ENCODE measurements around the gene KIAA0753. TPM values are rescaled to one million over a fixed set of nuclear protein-coding genes. Genes with fewer than 3 reads are reported as not detected.

Gene KIAA0753
- total RNA-seq, 1 donor from 2014 or later: 19.8 TPM

DNA sequence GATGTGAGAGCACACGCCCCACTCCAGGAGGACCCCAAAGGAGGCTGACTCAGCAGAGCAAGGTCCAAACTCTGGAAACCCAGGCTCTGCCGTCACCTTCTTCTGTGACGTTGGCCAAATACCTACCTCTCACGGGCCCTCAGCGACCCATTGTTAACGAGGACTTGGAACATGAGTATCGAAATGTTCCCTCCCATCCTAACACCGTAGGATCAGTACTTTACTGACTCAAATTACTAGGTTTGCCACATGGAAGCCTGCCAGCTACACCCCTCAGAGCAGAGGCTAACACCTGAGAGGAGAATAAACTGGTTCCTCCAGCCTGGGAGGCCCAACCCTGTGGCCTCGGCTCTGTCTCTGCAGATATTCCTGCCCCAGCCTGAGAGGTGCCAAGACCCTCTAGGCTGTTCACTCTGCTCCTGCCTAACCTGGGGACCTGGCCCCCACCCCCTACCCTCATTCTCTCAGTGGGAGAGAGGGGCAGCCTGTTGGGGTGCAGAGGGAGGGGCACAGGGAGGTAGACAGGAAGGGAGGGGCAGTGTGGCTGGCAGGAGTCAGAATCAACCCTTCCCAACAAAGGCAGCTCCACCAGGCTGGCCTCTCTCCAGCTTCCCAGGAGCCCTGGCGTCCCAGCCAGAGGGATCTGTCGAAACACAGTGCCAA is 88.5 kb downstream of the KIAA0753 start:
- no peak for DNase-seq (ENCODE audit: extremely low read depth, low read depth, low spot score)

DNA sequence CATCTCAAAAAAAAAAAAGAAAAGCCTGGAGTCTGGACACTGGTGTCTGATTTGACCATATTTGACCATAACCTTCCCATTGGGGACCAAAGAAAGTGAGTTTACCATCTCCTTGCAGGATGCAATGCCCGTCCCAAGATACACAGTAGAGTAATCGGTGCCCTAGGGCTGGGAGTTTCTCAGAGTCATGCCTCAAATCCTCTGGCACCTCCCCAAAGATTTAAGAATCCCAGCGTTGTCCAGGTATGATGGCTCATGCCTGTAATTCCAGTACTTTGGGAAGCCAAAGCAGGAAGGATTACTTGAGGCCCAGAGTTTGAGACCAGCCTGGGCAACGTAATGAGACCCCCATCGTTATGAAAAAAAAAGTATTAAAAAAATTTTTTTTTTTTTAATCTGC is 89.2 kb downstream of the KIAA0753 start:
- DNase-seq (ENCODE audit: extremely low read depth, low read depth, low spot score): no peak

DNA sequence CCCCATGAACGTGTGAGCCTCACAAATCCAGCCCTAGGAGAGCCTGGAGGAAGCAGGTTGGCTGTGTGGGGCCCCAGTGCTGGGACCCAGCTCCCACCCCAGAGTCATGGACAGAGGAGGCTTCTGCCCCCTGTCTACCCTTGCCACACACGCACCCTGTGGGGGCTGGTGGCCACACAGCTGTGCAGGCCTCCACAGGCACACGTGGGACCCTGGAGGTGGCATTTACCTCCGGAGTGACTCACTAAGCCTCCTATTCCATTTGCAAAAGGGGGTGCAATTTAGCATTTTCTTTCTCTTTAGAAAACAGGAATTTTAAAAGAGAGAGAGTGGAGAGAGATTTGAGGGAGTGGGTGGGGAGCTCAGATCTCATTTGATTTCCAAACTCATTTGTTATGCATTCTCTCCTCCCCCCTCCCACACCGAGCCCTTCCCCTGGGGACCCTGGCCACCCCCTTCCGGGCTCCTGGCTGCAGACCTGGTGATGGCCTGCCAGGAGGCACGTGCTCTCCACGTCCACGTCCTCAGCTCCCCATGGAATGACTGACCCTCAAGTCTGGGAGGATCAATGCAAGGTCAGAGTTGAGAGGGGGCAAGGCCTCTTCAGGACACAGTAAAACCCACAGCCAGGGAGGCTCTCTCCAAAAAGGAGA is 91.0 kb downstream of the KIAA0753 start:
- DNase-seq (ENCODE audit: extremely low read depth, low read depth, low spot score): no peak

DNA sequence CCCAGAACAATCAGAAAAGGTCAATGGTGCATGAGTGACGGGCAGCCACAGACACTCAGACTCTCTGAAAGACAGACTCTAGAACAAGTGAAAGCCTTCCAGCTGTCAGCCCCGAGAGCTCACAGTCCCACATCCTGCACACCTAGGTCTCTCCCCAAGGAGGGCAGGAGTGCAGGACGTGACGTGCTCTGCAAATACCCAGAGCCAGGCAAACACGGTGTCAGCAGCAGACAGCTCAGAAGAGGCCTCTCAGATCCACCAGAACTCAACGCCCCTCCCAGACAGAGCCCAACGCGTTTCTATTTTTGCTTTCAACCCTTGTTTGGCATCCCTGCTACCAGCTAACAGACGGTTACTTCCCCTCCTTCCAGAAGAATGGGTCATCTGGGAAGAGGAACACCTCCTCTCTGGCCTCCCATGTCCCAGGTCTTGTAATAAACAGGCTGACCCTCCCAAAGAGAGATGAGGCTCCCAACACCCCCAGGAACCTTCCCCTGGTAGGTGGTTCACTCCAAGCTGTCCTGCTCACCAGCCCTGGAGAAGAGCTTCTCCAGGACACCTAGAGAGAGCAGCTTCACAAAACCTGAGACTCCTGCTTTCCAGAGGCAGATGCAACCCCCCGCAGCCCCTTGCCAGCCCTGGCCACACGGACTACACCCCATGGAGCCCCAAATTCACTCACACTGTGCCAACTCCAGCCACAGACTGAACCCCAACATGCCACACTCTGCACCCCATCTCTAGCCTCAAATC is 91.8 kb downstream of the KIAA0753 start:
- DNase-seq (ENCODE audit: extremely low read depth, low read depth, low spot score): no peak

DNA sequence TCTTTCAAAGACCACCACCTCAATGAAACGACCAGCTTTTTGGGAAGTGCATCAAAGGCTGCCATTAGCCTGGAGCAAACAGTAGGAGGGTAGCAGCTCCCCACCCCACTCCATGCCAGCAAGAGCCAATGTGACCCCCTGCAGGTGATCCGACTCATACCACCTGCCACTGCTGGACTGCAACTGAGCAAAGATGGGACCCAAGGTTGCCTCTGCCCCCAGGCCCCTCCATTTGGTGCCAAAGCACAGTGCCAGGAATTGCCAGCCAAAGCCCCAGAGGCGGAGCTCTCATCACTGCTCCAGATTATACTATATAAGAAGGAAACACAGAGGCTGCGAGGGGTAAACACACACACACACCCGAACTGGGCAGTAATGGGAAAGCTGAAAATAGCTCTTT is 92.5 kb downstream of the KIAA0753 start:
- DNase-seq (ENCODE audit: extremely low read depth, low read depth, low spot score): no peak

DNA sequence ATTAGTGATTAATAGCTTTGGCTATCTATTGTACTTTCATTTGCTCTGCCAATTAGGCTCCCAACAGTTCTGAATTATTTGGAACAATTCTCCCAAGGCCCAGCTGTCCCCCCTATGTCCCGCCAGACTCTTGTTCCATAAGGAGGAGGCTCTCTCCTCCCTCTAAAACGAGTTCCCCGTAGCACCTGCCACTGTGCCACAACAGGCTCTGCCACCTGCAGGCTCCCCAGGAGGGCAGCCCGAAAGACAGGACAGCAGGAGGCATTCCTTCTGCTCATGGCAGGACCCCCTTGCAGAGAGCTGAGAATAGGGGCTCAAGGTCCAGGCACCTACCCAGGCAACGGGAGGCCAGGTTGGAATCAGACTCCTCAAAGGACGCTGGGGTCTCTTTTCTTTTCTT is 93.2 kb downstream of the KIAA0753 start:
- no peak for DNase-seq (ENCODE audit: extremely low read depth, low read depth, low spot score)

DNA sequence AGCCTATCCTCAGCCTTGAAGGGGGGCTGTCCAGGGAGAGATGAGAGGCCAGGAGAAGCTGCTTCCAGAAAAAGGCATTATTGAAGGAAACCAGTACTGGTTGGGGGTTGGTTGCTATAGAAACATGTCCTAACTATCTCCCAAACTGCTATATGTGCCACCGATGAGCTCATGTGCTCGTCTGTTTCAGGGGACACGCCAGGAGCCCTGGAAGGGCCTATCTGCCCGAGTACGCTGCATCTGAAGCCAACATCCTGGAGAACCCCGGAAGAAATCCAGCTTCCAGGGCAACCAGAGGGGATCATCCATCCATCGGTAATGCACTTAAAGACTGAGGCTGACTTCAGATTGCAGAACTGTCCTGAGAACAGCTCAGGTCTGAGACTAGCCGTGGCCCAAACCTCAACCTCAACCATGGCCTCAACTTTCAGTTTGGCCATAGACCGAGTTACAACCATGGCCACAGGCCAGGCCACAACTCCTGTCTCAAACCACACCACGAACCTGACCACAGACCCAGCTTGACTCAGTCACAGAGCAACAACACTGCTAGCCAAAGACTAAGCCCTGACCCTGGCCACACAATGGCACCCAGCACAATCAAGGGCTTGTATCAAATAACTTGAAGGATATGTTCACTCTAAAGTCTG is 94.3 kb downstream of the KIAA0753 start:
- no peak for DNase-seq (ENCODE audit: extremely low read depth, low read depth, low spot score)

DNA sequence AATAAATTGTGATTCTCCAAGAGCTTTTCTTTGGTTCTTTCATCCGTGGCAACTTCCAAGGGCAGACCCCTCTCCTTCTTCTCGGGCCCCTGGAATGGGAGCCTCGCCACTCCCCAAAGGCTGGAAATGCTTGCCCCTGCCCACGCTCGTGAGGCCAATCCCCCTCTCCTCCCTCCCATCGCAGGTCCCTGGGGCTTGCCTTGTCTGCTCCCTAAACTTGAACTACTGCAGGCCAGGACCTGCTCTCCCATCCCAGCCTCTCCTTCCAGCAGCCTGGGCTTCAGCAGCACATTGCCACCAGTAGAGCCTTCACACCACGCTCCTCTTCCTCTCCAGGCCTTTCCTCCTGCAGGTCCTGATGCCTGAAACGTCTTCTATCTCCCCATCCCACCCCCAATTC is 95.2 kb downstream of the KIAA0753 start:
- DNase-seq (ENCODE audit: extremely low read depth, low read depth, low spot score): no peak

DNA sequence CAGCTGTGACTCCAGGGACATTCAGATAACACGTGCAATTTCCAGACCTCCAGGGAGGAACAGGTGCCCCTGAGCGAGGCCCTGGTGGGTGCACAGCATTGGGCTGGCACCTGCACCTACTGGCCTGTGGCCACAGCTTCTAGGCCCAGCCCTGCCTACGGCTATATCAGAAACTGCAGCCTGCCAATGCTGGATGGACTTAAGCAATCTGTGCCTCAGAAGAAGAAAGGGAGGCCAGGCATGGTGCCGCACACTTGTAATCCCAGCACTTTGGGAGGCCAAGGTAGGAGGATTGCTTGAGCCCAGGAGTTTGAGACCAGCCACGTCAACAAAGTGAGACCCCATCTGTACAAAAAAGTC is 96.5 kb downstream of the KIAA0753 start:
- DNase-seq (ENCODE audit: extremely low read depth, low read depth, low spot score): no peak

DNA sequence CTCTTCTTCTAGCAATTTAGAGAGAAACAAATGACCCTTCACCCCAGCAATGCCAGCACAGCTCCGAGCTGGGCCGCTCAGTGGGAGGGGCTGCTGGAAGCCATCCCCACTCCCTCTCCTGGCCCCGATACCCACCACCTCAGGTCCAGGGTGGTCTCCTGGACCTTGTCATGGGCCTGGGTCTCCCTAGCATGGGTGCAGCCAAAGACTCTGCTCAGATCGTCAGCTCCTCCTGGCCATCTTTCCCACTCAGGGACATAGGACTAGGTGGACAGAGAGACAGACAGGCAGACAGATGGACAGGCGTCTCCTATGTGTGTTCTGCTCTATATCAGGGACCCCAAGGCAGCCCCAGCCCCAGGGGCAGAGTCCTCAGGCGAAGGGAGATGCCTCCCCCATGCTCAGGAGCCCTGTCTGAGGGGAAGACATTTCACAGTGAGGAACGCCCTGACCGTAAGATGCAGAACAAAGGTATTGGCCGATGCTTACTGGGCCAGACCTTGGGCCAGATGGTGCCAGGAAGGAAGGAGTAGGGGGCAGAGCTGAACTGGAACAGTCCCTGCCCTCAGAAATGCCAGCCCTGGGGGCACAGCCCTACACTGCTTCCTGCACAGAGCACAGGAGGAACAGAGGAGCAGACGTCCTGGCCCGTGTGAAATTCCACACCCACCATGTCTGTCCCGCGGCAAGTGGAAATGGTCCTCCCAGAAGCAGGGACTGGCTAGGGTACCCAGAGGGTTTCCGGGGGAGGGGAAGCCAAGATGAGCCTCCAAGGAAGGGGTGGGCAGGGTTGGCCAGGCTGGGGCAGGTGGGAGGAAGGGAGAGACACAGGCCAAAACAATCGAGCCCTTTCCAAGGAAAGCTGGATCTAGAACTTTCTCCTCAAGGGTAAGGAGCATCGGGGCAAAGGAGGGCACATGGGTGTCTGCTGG is 97.2 kb downstream of the KIAA0753 start:
- DNase-seq (ENCODE audit: extremely low read depth, low read depth, low spot score): no peak

DNA sequence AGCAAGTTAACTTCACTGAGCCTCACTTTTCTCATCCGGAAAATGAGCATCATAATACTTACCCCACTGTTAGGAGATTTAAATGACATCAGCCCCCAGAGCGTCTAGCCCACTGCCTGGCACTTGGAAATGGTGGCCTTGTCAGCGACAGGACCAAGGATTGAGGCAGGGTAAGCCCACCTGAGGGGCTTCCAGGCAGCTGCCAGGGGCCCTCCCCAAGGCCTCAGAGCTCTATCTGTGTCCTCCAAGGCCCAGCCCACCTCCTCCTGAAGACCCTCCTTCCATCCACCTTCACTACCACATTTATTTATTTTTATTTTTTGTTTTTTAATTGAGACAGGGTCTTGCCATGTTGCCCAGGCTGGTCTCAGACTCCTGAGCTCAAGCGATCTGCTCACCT is 97.9 kb downstream of the KIAA0753 start:
- DNase-seq (ENCODE audit: extremely low read depth, low read depth, low spot score): no peak

DNA sequence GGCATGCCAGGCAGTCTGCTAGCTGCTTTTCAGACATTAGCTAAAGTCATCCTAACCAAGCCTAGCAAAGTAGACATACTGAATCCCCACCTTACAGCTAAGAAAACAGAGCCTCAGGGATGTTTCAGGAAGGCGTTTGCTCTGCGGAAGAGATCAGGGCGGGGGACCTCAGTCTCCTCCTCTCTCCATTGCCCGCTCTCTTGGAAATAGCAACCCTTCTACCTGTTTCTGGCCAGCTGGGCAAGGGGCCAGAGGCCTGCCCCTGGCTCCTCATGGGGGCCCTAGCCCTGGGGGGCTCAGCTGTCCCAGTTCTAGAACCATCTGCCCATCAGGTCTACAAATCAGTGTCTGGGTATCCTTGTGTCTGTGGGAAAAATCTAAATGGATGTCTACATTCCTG is 98.6 kb downstream of the KIAA0753 start:
- DNase-seq (ENCODE audit: extremely low read depth, low read depth, low spot score): no peak

DNA sequence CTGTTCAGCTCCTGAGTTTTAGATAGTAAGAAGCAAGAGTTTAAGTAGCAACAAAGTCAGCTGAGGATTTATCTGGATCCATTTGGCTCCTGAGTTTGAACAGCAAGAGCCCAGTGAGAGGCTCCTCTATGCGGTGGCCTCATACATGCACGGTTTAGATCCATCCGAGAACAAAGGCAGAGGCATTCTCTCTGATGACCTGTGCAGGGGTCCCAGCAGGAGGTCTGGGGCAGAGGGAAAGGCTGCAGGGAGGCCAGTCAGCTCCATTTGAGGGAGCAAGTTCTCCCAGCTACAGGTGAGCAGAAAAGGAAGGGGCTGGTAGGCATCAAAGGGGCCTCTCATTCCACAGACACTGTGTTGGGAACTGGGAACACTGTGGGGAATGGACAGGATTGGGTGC is 100.6 kb downstream of the KIAA0753 start:
- no peak for DNase-seq (ENCODE audit: extremely low read depth, low read depth, low spot score)

DNA sequence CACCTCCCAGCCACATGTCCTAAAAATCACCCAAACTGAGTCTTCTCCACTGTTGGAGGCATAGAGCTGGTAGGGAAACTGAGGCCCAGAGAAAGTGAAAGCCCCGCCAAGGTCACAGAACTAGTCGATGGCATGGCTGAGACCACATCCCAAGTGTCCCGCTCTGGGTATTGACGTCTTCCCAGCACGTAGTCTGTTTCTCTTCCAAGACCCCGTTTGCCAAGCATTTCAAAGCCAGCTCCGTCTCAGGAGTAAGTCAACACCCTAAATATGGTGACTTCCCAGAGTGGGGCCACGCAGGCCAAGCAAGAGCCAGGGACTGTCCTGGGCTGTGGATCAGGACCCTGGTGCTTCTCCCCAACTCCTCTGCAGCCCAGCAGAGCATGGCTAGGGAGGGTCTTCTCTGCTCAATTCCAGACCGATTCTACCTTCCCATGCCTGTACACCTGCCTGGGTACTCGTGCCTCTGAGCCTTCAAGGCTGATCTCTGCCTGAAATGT is 103.9 kb downstream of the KIAA0753 start:
- no peak for DNase-seq (ENCODE audit: extremely low read depth, low read depth, low spot score)

DNA sequence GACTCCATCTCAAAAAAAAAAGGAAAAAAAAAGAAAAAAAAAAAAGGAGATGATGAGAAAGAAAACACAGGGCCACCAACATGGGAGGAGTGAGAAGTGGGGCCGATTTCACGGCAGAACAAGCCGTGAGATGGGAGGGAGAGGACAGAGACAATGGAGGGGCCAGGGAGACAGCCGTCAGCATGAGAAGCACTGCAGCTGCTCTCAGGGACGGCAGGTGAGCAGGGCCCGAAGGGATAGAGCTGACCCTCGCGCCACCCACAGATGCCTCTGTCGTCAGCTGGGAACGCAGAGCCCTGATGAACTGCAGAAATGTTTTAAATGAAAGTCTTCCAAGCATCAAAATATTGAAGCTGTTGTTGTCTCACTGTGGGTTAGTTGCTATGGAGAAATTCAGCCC is 104.5 kb downstream of the KIAA0753 start:
- no peak for DNase-seq (ENCODE audit: extremely low read depth, low read depth, low spot score)

DNA sequence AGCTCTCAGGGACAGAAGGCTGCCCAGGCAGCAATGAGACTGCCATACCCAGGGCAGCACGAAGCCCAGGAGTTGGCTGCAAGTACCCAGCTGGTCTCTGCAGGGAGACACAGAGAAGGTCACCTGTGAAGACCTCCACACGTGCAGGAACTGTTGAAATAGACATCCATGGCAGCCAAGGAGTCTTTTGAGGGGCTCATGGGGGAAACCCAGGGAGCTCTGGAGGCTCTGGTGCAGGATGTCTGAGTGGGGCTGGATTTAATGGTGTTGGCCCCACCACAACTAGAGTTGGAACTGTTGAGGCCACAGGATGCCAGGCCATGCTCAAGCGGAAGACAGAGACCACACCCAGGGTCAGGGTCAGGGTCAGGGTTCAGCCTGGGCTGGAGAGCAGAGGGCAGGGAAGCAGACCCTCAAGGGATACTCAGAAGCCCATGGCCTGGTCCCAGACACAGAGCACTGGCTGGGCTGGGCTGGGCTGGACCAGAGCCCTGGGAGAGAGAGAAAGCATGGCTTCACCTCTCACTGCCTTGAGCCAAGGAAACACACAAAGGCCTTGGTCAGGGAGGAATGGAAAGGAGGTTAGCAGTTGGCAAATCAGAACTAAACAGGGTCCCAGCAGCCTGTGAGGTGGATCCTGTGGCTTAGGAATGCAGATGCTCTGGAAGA is 105.5 kb downstream of the KIAA0753 start:
- DNase-seq (ENCODE audit: extremely low read depth, low read depth, low spot score): no peak

DNA sequence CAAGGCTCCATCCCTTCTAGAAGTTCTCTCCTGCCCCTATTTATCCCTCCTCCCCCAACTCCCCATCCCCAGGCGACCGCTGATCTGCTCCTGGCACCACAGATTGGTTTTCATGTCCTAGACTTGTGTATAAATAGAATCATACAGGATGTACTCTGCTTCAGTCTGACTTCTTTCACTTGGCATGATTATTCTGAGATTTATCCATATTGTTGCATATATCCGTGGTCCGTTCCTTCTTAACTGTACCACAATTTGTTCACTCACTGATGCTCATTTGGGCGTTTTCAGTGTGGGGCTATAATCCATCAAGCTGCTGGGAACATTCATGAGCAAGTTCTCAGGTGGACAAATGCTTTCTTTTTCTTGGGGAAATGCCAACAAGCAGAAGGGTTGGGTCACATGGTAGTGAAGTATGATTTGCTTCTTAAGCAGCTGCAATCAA is 108.0 kb downstream of the KIAA0753 start:
- no peak for DNase-seq (ENCODE audit: extremely low read depth, low read depth, low spot score)

DNA sequence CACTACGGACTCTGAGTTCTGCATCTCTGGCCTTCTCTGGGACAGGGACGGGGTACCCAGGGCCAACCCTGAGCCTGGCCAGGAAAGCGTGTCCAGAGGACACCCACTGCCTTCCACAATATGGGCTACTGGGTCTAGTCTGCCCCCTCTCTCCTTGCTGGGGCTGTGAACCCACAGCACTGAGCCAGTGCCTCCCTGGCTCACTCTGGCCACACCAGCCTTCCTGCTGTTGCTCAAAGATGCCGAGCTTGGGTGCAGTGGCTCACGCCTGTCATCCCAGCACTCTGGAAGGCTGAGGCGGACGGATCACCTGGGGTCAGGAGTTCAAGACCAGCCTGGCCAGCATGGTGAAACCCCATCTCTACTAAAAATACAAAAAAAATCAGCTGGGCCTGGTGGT is 108.9 kb downstream of the KIAA0753 start:
- DNase-seq (ENCODE audit: extremely low read depth, low read depth, low spot score): no peak

DNA sequence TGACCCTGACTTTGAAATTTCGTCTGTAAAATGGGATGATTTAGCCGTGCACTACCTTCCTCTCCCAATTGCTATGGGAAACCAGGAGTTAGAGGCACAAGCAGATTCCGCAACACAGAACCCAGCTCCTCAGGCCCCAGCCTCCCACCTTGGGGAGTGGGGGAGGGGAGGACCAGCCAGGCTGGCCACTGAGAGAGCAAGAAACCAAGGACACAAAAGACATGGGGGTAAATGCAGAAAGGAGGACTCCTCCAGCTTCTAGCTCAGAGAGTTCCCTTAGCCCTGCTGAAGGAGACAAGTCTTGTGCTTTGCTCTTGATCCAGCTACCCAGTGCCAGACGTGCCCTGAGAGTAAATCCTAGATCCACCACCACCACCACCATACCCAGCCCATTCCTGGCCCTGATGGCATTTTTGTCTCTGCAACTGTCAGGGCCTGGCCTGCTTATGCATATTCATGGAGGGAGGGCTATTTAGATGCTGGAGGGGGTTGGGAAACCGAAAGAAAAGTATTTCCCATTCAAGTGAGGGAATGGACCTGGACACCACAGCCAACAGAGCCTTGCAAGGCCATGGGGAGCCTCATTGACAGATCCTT is 110.1 kb downstream of the KIAA0753 start:
- DNase-seq (ENCODE audit: extremely low read depth, low read depth, low spot score): no peak
